ENCODE measurements around the gene INPP5A.
"Not testable (repeated sequence)": the region's sequence is repeated elsewhere in the genome, so short reads cannot be mapped to it uniquely, and the experiment has no call there.

The INPP5A gene, protein sequence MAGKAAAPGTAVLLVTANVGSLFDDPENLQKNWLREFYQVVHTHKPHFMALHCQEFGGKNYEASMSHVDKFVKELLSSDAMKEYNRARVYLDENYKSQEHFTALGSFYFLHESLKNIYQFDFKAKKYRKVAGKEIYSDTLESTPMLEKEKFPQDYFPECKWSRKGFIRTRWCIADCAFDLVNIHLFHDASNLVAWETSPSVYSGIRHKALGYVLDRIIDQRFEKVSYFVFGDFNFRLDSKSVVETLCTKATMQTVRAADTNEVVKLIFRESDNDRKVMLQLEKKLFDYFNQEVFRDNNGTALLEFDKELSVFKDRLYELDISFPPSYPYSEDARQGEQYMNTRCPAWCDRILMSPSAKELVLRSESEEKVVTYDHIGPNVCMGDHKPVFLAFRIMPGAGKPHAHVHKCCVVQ

DNA sequence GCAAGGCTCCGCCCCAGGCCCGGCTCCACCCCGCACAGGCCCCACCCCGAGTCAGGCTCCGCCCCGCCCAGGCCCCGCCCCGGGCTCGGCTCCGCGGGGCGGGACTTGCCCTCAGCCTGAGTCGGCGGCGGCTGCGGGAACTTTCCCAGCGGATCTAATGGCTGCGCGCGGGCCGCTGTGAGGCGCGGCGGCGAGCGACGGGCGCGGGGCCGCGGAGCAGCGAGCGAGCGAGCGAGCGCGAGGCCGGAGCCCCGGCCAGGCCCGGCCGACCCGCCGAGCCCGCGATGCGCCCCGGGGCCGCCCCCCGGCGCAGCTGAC, at the start of gene INPP5A:
INPP5A (plus strand) TSS at position 104 of the 318 bp plus-strand sequence. CDS start 310 bp downstream, outside the sequence.
- DNase-seq = no peak

DNA sequence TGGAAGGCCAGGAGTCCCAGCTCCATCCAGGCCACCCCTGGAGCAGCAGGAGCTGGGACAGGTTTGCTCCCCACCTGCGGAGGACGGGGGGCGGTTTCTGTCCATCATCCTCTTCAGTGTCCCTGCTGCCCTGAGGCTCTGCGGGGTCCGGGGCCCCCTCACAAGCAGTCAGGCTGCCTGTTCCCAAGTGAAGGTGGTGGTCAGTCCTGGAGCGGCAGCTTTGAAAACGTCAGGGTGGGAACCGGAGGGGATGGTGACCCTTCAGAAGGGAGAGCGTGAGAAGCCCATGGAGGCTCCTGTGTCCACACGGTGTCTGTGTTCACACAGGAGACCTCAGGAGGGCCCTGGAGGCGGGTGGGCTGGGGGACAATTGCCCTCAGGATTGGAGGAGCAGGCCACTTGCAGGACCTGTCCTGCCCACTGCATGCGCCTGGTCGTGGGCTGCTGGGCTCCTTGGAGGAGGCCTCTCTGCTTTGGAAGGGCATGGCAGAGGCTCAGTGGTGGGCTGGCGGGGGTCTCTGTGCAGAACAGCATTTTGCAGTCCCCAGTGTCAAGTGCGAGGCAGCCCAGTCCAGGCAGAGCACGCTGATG, 49.3 kb upstream of the INPP5A start:
- no peak for DNase-seq

DNA sequence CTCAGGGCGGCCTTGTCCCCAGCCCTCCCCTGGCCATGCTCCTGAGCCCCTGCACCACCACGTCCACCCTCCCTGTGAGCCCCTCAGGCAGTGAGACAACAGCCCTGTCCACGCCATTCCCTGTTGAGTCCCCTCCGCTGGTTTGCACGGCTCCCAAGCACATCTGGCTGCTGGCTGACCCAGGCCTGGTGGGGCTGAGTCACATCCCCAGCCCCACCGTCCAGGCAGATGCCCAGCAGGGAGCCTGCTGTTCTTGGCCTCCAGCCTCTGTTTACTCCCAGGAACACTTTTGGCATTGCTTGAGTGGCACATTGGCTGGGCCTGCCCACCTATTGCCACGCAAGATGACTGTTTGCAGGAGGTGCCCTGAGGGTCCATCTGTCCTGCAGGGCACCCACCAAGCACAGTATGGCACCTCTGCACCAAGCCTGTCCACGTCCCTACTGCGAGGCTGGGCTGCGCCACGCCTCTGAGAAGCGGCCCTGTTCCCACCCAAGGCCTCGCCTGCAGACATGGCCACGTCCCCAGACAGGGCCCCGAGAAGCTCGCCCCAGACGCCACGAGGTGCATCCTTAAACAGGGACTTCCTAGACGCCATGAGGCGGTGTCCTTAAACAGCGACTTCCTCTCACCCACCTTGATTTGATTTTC, 48.4 kb upstream of the INPP5A start:
- DNase-seq = no peak

DNA sequence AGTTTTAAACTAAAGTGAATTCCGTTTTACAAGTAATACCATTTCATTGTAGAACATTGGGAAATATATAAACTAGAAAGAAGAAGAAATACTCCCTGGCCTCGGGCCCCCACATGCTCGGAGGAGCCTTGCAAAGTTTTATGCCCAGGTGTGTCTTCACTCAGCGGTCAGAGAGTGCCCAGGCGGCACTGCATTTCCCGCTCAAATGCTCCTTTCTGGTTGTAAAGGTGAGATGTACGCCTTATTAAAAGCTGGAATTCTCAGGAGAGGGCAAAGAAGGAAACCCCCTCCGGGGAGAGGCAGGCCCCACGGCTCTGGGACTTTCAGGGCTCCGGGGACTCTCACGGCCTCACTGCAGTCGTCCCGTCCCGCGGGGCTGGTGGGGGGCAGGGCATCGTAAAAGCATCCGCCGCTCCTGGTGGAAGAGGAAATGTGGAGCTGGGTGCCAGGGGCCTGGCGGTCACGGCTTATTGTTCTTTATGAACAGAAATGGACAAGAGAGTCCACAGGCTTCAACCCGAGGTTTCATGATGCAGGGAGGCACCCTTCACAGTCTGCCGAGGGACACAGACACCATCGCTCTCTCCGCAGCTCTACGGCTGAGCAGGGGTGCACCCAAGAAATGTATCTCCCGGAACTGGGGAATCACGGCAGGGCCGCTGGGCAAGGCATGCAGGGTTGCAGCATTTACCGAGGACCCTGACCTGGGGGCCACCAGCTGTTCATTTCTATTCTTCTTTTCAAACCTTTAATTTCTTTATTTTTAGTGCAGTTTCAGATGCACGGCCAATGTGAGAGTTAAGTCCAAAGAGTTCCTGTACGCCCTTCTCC, 47.7 kb upstream of the INPP5A start:
- DNase-seq = no peak

DNA sequence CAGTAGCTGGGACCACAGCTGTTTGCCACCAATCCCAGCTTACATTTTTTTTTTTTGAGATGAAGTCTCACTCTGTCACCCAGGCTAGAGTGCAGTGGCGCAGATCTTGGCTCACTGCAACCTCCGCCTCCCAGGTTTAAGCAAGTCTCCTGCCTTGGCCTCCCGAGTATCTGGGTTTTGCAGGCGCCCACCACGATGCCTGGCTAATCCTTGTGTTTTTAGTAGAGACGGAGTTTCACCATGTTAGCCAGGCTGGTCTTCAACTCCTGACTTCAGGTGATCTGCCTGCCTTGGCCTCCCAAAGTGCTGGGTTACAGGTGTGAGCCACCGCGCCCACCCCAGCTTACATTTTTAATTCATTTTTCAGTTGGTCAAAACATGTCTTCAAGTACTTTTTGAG, 46.1 kb upstream of the INPP5A start:
- not testable (repeated sequence) for DNase-seq

DNA sequence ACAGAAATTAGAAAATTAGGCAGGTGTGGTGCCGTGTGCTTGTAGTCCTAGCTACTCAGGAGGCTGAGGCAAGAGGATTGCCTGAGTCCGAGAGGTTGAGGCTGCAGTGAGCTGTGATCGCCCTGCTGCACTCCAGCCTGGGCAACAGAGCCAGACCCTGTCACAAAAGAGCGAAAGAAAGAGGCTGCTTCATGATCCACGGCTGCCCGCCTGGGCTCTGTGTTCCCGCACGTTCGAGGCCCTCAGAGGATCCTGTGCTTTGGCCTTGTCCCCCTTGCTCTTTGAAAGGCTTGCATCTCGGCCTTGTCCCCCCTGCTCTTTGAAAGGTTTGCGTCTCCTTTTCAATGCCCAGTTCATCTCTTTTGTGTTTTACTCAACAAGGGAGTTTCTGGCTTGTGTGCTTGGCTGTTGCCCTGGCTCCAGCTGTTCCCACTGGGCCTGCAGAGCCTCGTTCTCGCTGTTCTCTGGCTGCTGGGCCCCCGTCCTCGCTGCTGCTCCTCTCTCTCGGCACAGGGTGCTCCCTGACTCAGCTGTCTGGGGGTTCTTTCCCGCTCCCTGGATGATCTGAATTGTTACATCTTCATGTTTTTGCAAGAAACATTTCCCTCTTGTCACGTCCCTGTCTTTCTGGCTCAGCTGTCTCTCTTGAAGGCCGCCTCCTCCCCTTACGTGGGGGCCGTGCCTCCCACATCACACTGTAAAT, 45.1 kb upstream of the INPP5A start:
- no peak for DNase-seq

DNA sequence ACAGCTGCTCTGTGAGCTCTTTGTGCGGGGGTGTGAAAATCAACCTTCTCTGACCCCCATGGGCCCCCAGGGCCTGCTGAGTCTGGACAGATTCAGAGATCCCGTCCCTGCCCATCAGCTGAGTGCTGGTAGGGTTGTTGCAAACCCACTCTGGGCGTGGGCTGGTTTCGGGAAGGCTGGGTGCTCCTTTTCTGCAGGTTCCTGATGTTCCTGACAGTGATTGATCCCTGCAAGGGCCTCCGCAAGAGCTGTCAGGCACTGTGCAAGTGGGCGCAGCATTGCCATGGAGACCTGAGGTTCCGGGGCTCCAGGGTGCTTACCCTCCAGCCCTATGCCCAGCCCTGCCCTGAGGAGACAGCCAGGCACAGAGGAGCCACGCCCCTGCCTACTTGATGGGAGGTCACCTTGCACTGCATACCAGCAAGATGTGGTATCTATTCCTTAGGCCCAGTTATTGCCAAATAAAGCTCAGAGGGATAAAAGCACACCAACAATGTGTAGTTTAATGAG, 44.3 kb upstream of the INPP5A start:
- no peak for DNase-seq

DNA sequence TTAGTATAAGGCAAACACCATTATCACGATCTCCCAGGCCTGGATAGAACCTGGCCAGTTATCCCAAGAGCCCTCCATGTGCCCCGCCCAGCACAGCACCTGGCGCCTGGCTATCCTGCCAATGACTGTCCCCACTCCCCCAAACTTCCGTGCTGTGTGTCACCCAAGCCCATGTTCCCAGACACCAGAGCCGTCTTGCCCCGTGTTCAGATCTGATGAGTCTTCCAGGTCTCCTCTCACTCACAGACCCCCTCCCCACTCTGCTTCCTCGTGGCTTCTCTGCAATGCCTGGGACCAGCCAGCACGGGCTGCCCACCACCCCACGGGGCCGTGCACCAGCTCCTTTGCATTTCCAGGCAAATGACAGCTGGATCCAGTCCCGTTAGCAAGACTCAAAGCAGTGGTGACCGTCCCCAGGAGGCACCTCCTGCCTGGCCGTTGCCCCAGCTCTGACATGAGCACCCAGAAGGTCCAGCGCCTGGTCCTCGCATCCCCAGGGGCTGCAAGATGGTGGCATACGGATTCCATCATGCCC, 43.8 kb upstream of the INPP5A start:
- no peak for DNase-seq

DNA sequence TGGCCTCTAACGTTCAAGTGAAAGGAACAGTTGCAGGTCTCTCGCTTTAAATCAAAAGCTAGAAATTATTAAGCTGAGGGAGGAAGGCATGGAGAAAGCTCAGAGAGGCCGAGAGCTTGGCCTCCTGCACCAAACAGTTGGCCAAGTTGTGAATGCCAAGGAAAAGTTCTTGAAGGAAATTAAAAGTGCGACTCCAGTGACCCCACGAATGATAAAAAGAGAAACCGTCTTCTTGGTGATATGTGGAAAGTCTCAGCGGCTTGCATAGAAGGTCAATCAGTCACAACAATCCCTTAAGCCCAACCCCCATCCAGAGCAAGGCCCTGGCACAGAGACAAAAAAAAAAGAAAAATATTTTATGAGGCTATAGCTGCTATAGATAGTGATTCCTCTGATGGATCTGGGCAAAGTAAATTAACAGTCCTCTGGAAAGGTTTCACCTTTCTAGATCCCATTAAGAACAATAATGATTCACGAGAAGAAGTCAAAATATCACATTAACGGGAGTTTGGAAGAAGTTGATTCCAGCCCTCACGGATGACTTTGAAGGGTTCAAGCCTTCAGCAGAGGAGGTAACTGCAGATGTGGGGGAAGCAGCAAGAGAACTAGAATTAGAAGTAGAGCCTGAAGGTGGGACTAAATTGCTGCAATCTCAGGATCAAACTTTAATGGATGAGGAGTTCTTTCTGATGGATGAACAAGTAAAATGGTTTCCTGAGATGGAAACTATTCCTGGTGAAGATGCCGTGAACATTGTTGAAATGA, 42.5 kb upstream of the INPP5A start:
- no peak for DNase-seq

DNA sequence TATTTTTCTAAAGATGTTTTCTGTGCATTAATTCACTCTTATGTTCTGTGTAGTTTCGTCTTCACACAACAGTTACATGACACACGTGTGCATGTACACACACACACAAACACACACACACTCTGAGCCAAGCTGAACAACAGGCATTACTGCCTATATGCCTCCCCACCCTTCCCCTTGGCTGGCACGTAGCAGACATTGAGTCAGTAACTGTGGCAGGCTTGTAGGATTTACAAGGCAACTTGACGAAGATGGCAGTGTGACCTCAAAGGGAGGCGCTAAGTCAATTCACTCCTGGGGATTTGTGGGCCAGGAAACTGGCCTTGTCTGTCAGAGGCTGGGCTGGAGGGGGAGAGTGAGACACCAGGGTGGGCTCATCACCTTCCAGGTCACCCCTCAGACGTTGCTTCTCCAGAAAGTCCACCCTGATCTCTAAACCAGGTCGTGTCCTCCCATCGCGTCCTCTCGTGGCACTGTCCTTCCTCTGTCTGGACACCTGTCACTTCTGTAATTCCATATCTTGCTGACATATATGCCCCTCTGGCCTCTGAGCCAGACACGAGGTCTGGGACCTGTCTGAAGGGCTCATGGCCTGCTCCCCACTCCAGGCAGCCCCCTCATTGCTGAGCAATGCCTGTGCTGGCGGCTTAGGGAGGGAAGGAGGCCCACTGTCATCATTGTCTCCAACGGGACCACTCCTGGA, 41.1 kb upstream of the INPP5A start:
- DNase-seq = no peak

DNA sequence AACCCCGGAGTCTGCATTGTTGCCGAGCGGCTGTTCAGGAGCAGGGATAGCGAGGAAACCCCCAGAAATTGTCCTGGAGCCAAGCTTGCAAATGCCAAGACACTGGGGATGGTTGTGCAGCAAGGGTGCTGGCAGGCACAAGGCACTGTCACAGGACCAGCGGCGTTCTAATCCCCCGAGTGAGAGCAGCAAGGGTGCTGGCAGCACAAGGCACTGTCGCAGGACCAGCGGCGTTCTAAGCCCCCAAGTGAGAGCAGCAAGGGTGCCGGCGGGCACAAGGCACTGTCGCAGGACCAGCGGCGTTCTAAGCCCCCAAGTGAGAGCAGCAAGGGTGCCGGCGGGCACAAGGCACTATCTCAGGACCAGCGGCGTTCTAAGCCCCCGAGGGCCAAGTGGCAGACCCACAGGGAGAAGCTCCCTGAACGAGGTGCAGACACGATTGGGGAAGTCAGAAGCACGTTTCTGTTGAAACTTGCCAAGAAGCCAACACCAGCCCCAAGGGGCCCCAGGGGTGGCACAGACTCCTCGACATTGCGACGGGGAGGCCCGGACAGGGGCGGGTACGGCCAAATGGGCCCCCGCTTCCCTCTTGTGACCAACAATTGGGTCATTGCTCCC, 40.4 kb upstream of the INPP5A start:
- DNase-seq = no peak

DNA sequence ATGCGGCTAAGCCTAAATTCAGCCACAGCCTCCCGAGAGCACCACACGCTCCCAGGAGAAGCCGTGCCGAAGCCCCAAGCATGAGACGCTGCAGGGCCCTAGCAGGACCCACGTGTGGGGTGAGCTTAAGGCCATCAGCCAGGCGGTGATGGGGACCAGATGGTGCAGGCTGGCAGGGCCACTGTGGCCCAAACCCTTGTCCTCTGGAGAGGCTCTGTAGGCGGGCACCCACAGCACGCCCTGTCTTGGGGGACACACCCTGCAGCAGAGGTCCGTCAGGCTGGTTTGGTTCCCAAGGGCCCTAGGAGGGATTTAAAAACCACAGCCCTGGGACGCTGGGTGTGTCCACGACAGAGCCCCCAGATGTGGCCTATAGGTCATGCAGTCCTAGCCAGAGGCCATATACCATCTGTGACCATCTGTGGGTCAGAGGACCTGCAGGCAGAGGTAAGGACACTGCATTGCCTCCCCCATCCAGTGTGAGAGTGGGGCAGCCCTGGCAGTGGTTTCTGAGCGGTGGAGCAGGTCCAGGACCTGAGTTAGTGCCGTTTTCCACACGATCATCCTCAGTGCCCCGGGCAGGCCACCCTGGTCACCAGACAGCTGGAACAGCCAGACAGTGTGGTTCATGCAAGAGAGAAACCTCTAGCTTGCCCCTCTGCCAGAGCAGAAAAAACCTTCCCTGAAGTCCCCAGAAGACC, 39.6 kb upstream of the INPP5A start:
- no peak for DNase-seq

DNA sequence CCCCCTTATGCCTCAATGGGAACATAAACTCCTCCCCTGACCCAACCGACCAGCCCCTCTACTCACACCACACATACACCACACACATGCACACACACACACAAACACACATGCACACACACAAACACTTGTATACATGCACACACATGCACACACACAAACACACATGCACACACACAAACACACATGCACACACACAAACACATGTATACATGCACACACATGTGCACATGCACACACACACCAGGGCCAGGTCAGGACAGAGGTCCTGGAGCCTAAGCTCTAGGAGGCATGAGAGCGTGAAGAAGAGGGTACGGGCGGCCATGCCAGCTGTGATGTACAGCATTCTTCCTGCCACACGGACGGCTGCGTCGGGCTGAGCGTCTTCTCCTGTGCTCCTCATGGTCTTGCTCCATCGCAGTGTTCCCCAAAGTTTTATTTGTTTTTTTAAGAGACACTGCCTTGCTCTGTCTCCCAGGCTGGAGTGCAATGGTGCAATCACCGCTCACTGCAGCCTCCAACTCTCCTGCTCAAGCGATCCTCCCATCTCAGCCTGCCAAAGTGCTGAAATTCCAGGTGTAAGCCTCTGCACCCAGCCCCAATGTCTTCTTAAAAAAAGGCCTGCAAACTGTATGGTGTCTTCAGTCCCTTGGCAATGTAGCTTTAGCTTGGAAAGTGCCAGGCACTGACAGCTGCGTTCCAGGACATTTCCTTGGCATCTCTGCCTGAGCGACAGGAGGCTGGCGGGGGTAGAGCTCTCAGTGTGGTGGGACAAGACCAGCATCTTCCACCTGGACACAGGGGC, 38.8 kb upstream of the INPP5A start:
- no peak for DNase-seq

DNA sequence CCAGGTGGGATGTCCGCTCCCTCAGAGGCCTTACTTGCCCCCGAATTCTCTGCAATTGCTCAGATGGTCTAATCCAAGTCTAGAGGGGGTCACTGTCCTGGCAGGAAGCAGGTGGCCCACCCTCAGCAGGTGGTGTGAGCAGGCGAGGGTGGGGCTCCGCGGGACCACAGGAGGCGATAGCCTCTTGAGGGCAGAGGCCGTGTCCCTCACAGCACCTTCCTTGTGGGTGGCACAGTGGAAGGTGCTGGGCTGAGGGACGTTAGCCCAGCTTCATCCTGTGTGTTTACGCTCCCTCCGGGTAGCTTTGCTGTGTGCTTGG, 38.3 kb upstream of the INPP5A start:
- DNase-seq = no peak

DNA sequence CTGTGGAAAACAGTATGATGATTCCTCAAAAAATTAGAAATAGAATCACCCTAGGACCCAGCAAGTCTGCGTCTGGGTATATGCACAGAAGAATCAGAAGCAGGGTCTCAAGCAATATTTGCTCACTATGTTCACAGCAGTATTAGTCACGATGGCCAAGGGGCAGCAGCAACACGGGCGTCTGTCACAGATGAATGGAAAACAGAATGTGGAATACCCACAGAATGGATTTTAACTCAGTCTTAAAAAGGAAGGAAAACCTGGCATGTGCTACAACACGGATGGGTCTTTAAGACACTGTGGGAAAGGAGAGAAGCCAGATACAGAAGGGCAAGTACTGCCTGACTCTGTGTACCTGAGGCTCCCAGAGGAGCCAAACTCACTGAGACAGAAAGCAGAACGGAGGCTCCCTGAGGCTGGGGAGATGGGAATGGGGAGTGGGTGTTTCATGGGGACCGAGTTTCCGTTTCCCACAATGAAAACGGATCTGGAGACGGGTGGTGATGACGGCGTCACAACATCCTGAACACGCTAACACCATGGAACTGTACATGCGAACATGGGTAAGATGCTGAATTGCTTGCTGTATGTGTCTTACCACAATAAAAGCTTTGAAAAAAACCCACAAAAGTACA, 36.7 kb upstream of the INPP5A start:
- DNase-seq = no peak

DNA sequence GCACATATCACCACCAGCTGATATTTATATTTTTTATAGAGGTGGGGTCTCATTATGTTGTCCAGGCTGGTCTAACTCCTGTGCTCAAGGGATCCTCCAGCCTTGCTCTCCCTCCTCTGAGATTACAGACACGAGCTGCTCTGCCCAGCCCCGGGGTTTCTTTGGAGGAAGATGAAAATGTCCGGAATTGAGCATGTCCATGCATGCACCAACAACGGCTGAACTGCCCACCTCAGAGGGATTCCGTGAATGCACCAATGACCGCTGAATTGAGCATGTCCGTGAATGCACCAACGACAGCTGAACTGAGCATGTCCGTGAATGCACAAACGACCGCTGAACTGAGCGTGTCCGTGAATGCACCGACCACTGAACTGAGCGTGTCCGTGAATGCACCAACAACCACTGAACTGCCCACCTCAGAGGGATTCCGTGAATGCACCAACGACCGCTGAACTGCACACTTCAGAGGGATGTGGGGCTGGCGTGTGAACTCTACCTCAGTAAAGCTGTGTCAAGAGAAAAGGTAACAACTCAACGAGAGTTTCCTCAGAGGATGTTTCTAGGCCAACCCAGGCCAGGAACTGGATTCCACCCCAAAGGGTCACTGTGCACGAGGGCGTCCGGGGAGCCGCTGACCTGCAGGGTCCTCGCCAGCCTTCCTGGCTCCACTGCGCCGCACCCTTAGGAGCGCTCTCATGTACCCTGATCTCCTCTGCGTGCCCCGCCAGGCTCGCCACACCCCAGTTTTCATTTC, 34.9 kb upstream of the INPP5A start:
- DNase-seq = no peak

DNA sequence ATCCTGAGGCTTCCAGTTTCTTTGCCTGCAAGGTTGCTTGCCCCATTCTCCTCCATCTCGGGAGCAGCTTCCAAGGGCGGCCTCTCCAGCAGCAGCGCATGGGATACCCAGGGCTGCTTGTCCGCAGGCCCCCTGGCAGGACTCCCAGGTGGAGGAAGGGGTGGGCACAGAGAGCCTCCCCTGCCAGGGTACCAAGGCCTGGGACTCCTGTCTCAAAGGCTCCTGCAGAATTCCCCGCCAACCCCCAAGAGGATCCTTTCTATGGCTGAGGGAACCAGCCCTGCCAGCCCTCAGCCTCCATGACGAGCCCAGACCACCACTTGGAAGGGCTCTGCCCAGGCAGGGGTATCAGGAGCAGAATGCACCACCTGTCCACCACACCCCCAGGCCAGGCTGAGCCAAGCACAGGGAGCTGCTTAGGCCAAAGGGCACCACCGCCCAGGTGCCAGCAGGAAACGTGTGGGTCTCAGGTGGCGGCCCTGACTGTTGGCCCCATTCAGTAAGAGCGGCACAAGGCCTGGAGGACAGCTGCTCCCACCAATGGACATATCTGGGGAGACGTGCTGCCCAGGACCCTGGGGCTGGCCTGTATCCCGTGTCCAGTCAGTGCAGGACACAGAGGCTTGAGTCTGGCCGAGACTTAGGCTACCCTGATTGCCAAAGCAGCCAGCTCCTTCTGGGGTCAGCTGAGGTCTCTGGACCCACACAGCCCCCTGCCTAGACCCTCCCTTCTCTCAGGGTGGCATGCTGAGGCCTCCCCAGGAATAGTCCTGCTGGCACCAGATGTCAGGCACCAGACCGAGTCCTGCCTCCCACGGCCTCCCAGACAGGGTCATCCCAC, 33.8 kb upstream of the INPP5A start:
- no peak for DNase-seq
